IMR-90 (cell line): Measurements from ENCODE around the gene PTPRN2. TPM values are rescaled to one million over a fixed set of nuclear protein-coding genes. Genes with fewer than 3 reads are reported as not detected.

Experiments
- ATAC-seq: fragments of 200-7000 bp; cut with Tn5 transposase; 2 replicates; pipeline ENCODE4 v1.9.1; 2020; ENCODE audit warnings: low read depth, mild to moderate bottlenecking, moderate library complexity
- BruUV-seq: library from RNA; stranded (reverse); fragments of 400-500 nt; replicated peaks from 2 replicates; lab custom pipeline; 2021; lab: Mats Ljungman, UMichigan
- CTCF ChIA-PET: fragments of 300-600 bp; formaldehyde crosslinking; extraction: SDS; loops from one replicate; lab custom pipeline; 2021; ENCODE audit warnings: antibody characterized with exemption; lab: Yijun Ruan, JAX
- POLR2A ChIA-PET: fragments of 300-600 bp; sonication (Branson Sonifier 250); formaldehyde crosslinking; loops from one replicate; lab custom pipeline; 2022; ENCODE audit warnings: antibody characterized with exemption; ENCODE audit not compliant: unreplicated experiment; lab: Charles Lee
- DNase-seq: peaks from one replicate; pipeline ENCODE4 v3.0.0; 2013
- H2AFZ ChIP-seq: replicated peaks from 2 replicates; pipeline ENCODE3; 2013; ENCODE audit warnings: low read length, mild to moderate bottlenecking; ENCODE audit not compliant: poor library complexity
- H2AK5ac ChIP-seq: 2 replicates; pipeline ENCODE4 v1.6.1; 2013; ENCODE audit warnings: low read depth, low read length, inconsistent platforms
- H2AK9ac ChIP-seq: replicated peaks from 2 replicates; pipeline ENCODE3; 2013; ENCODE audit warnings: mild to moderate bottlenecking, low read depth, low read length, moderate library complexity; ENCODE audit not compliant: poor library complexity
- H2BK120ac ChIP-seq: 2 replicates; pipeline ENCODE4 v1.6.1; 2013; ENCODE audit warnings: low read depth, low read length, inconsistent platforms
- H2BK15ac ChIP-seq: 3 replicates; pipeline ENCODE4 v1.6.1; 2013; ENCODE audit warnings: low read depth, low read length, inconsistent platforms
- H2BK20ac ChIP-seq: 2 replicates; pipeline ENCODE4 v1.6.1; 2013; ENCODE audit warnings: low read depth, mild to moderate bottlenecking, inconsistent platforms, low read length, moderate library complexity
- H2BK5ac ChIP-seq: 2 replicates; pipeline ENCODE4 v1.6.1; 2013; ENCODE audit warnings: mild to moderate bottlenecking, low read depth, low read length, inconsistent platforms; ENCODE audit not compliant: poor library complexity, severe bottlenecking
- H3K14ac ChIP-seq: replicated peaks from 2 replicates; pipeline ENCODE4 v1.6.1; 2013; ENCODE audit warnings: low read depth, low read length, inconsistent platforms
- H3K18ac ChIP-seq: 2 replicates; pipeline ENCODE4 v1.6.1; 2013; ENCODE audit warnings: low read depth, low read length, control low read depth
- H3K23ac ChIP-seq: 2 replicates; pipeline ENCODE4 v1.6.1; 2013; ENCODE audit warnings: low read depth, low read length, inconsistent platforms
- H3K27ac ChIP-seq: 2 replicates; pipeline ENCODE4 v1.5.1; 2013; ENCODE audit warnings: mild to moderate bottlenecking, control low read depth, low read length; ENCODE audit not compliant: insufficient read depth
- H3K27me3 ChIP-seq: 2 replicates; pipeline ENCODE4 v1.6.1; 2013; ENCODE audit warnings: low read length; ENCODE audit not compliant: control insufficient read depth, insufficient read depth
- H3K36me3 ChIP-seq: 2 replicates; pipeline ENCODE4 v1.6.1; 2013; ENCODE audit warnings: low read length, mixed read lengths; ENCODE audit not compliant: control insufficient read depth, insufficient read depth
- H3K4ac ChIP-seq: 2 replicates; pipeline ENCODE4 v1.6.1; 2013; ENCODE audit warnings: low read depth, low read length, inconsistent platforms
- H3K4me1 ChIP-seq: 2 replicates; pipeline ENCODE4 v1.6.1; 2013; ENCODE audit warnings: low read length, mixed read lengths; ENCODE audit not compliant: control insufficient read depth, insufficient read depth
- H3K4me2 ChIP-seq: 2 replicates; pipeline ENCODE4 v1.6.1; 2013; ENCODE audit warnings: low read depth, mild to moderate bottlenecking, control low read depth, low read length, moderate library complexity
- H3K4me3 ChIP-seq: 2 replicates; pipeline ENCODE4 v1.5.1; 2013; ENCODE audit warnings: low read depth, mild to moderate bottlenecking, control low read depth, low read length, moderate library complexity; ENCODE audit not compliant: insufficient read depth
- H3K56ac ChIP-seq: 2 replicates; pipeline ENCODE4 v1.6.1; 2013; ENCODE audit warnings: low read length, inconsistent platforms; ENCODE audit not compliant: insufficient read depth; ENCODE audit errors: extremely low read depth
- H3K79me1 ChIP-seq, 2 experiments: 2 replicates each; pipeline ENCODE4 v1.6.1; 2013; ENCODE audit warnings: low read length in 2 of 2, inconsistent platforms in 1 of 2, low read depth in 1 of 2
- H3K9ac ChIP-seq: 2 replicates; pipeline ENCODE4 v1.6.1; 2013; ENCODE audit warnings: low read depth, low read length, control low read depth
- H3K9me1 ChIP-seq: 2 replicates; pipeline ENCODE4 v1.6.1; 2013; ENCODE audit warnings: low read length, inconsistent platforms; ENCODE audit not compliant: insufficient read depth
- H3K9me3 ChIP-seq: 2 replicates; pipeline ENCODE4 v1.6.1; 2013; ENCODE audit warnings: low read length; ENCODE audit not compliant: control insufficient read depth, insufficient read depth
- H4K20me1 ChIP-seq: 2 replicates; pipeline ENCODE4 v1.6.1; 2013; ENCODE audit warnings: low read length, inconsistent platforms; ENCODE audit not compliant: insufficient read depth
- H4K5ac ChIP-seq: 2 replicates; pipeline ENCODE4 v1.6.1; 2013; ENCODE audit warnings: mild to moderate bottlenecking, low read depth, low read length, control low read depth
- H4K8ac ChIP-seq, 2 experiments: 2 replicates each; pipeline ENCODE4 v1.6.1; 2013; ENCODE audit warnings: low read depth in 2 of 2, low read length in 2 of 2, control low read depth in 1 of 2, inconsistent platforms in 1 of 2
- H4K91ac ChIP-seq: 2 replicates; pipeline ENCODE4 v1.6.1; 2013; ENCODE audit warnings: low read depth, low read length, inconsistent platforms; ENCODE audit not compliant: insufficient read depth
- BHLHE40 ChIP-seq: fragments of 150-350 bp; IDR thresholded peaks from 2 replicates; pipeline ENCODE4 v1.6.1; 2016; ENCODE audit warnings: mild to moderate bottlenecking, low read depth, low read length
- CEBPB ChIP-seq: IDR thresholded peaks from 2 replicates; pipeline ENCODE4 v1.6.1; 2012; ENCODE audit warnings: low read depth, low read length, improper control_type of control experiment
- CHD1 ChIP-seq: IDR thresholded peaks from 2 replicates; pipeline ENCODE4 v1.6.1; 2012; ENCODE audit warnings: low read depth, low read length, improper control_type of control experiment
- CTCF ChIP-seq: conservative IDR thresholded peaks from 2 replicates; pipeline ENCODE4 v1.5.1; 2012; ENCODE audit warnings: mild to moderate bottlenecking, low read depth, low read length, improper control_type of control experiment
- ELK1 ChIP-seq: fragments of 150-350 bp; IDR thresholded peaks from 2 replicates; pipeline ENCODE4 v1.6.1; 2016; ENCODE audit warnings: low read depth, mild to moderate bottlenecking, low read length, moderate library complexity, borderline replicate concordance
- FOS ChIP-seq: fragments of 150-350 bp; IDR thresholded peaks from 2 replicates; pipeline ENCODE4 v1.6.1; 2016; ENCODE audit warnings: low read depth, low read length
- MAFK ChIP-seq: IDR thresholded peaks from 2 replicates; pipeline ENCODE4 v1.6.1; 2012; ENCODE audit warnings: low read depth, low read length, improper control_type of control experiment
- MAZ ChIP-seq: IDR thresholded peaks from 2 replicates; pipeline ENCODE4 v1.6.1; 2012; ENCODE audit warnings: low read depth, mild to moderate bottlenecking, low read length, improper control_type of control experiment, moderate library complexity, borderline replicate concordance
- MXI1 ChIP-seq: IDR thresholded peaks from 2 replicates; pipeline ENCODE4 v1.6.1; 2012; ENCODE audit warnings: low read depth, mild to moderate bottlenecking, low read length, moderate library complexity, borderline replicate concordance
- NFE2L2 ChIP-seq: fragments of 150-350 bp; IDR thresholded peaks from 2 replicates; pipeline ENCODE4 v1.6.1; 2016; ENCODE audit warnings: low read depth, mild to moderate bottlenecking, low read length
- POLR2A ChIP-seq: IDR thresholded peaks from 2 replicates; pipeline ENCODE4 v1.6.1; 2012; ENCODE audit warnings: mild to moderate bottlenecking, low read depth, low read length
- RAD21 ChIP-seq: IDR thresholded peaks from 2 replicates; pipeline ENCODE4 v1.6.1; 2012; ENCODE audit warnings: low read length, improper control_type of control experiment
- RCOR1 ChIP-seq: IDR thresholded peaks from 2 replicates; pipeline ENCODE4 v1.6.1; 2012; ENCODE audit warnings: mild to moderate bottlenecking, low read length, improper control_type of control experiment; ENCODE audit not compliant: insufficient replicate concordance
- RFX5 ChIP-seq: IDR thresholded peaks from 2 replicates; pipeline ENCODE4 v1.8.0; 2012; ENCODE audit warnings: low read depth, mild to moderate bottlenecking, low read length, moderate library complexity
- SMC3 ChIP-seq: fragments of 150-350 bp; IDR thresholded peaks from 2 replicates; pipeline ENCODE4 v1.6.1; 2016; ENCODE audit warnings: low read depth, mild to moderate bottlenecking, antibody characterized with exemption, low read length, moderate library complexity
- USF2 ChIP-seq: fragments of 150-350 bp; IDR thresholded peaks from 2 replicates; pipeline ENCODE4 v1.6.1; 2017; ENCODE audit warnings: mild to moderate bottlenecking, antibody characterized with exemption, low read length, low read depth
- WGBS, 2 experiments: methylation state at CpG; one replicate each; pipeline versions ENCODE4 v1.1.5 to v1.1.7; 2013; ENCODE audit warnings: missing lambda C conversion rate in 2 of 2; ENCODE audit not compliant: insufficient read length in 1 of 2; ENCODE audit errors: extremely low coverage in 2 of 2; 5-methylcytosine and 5-hydroxymethylcytosine counted together
- dilution Hi-C: fragments of 300-500 bp; cut with HindIII; formaldehyde crosslinking; loops from one replicate; pipeline ENCODE4 v1.14.3; 2018; ENCODE audit warnings: low sequenced_read_pairs; ENCODE audit not compliant: unreplicated experiment
- in situ Hi-C: fragments of 300-500 bp; cut with MboI; formaldehyde crosslinking; loops from 3 replicates; pipeline ENCODE4 v1.14.3; 2019; ENCODE audit warnings: low sequenced_read_pairs, inconsistent platforms, mixed read lengths
- intact Hi-C: fragments of 100-400 bp; cut with micrococcal nuclease; formaldehyde crosslinking; loops from 2 replicates; pipeline ENCODE4 v1.10.0; 2022
- polyA plus RNA-seq, 3 experiments: library from polyadenylated mRNA; depleted of rRNA; stranded (reverse); fragments of >200 nt; gene quantifications; 2 replicates each; pipeline ENCODE4 v1.2.3, GENCODE V29; 2012; ENCODE audit warnings: low replicate concordance in 1 of 3
- total RNA-seq: library from RNA; depleted of rRNA; stranded (reverse); fragments of >200 nt; gene quantifications from 2 replicates; pipeline ENCODE4 v1.2.3, GENCODE V29; 2012

PTPRN2 gene
- total and polyA plus RNA-seq, 2 of the 4 experiments (the other 2 are of a cell fraction) = 0.03 TPM; not detected in 1

GRCh38 chr7:158351481-158351880 is 236.1 kb downstream of the PTPRN2 start:
- H3K27me3 ChIP-seq = no peaks in the 10 kb centered on the region
- H3K9ac ChIP-seq = no peak overlapping the region
- no peak overlapping the region for H3K56ac ChIP-seq
- no peaks in the 10 kb centered on the region for H4K20me1 ChIP-seq
- dilution Hi-C loops (no loop called here), in situ Hi-C loops (no loop called here), intact Hi-C loops (no loop called here)
- no peak overlapping the region for H2AFZ ChIP-seq
- H3K27ac ChIP-seq = no peak overlapping the region
- H2BK15ac ChIP-seq = no peak overlapping the region
- no peak overlapping the region for H2BK20ac ChIP-seq
- no peak overlapping the region for H2AK9ac ChIP-seq
- no peak overlapping the region for H4K8ac ChIP-seq
- ATAC-seq (no peak), DNase-seq (no peak)
- CTCF ChIA-PET = no interaction called here
- no peak overlapping the region for H2AK5ac ChIP-seq
- H3K36me3 ChIP-seq = no peaks in the 10 kb centered on the region
- H3K4ac ChIP-seq = no peak overlapping the region
- no TSS peak for BruUV-seq
- WGBS, 2 experiments = 70% methylated on average over 2 of the region's 9 CpGs; no CpG with 5 or more reads in 1 of the 2 experiments
- no peak overlapping the region for H3K4me3 ChIP-seq
- POLR2A ChIA-PET = no interaction called here
- no peak overlapping the region for H3K4me2 ChIP-seq
- no peak for TF ChIP-seq RAD21
- no peak for TF ChIP-seq BHLHE40
- TF ChIP-seq CEBPB = no peak
- no peak for TF ChIP-seq MAZ
- no peak for TF ChIP-seq POLR2A
- TF ChIP-seq MAFK = no peak
- TF ChIP-seq CTCF = no peak
- no peak for TF ChIP-seq CHD1
- no peak for TF ChIP-seq RFX5
- TF ChIP-seq RCOR1 = no peak
- TF ChIP-seq ELK1 = no peak
- TF ChIP-seq NFE2L2 = no peak
- no peak for TF ChIP-seq SMC3
- TF ChIP-seq FOS = no peak
- no peak for TF ChIP-seq USF2
- no peak for TF ChIP-seq MXI1
- H3K9me1 ChIP-seq = no peaks in the 10 kb centered on the region
- no peak overlapping the region for H4K91ac ChIP-seq
- no peaks in the 10 kb centered on the region for H3K4me1 ChIP-seq
- H3K23ac ChIP-seq = no peak overlapping the region
- no peaks in the 10 kb centered on the region for H3K79me1 ChIP-seq
- H3K18ac ChIP-seq = no peak overlapping the region
- H3K14ac ChIP-seq = no peak overlapping the region
- peaks cover 39% of the 10 kb centered on the region for H3K9me3 ChIP-seq
- no peak overlapping the region for H2BK5ac ChIP-seq
- no peak overlapping the region for H2BK120ac ChIP-seq
- no peak overlapping the region for H4K5ac ChIP-seq
